Measurements from ENCODE around the gene PTGIR. TPM values are rescaled to one million over a fixed set of nuclear protein-coding genes. Genes with fewer than 3 reads are reported as not detected.

PTGIR gene
- total RNA-seq, 4 donors from 2014 or later = 5.9 to 9.1 (median 7.1) TPM

DNA sequence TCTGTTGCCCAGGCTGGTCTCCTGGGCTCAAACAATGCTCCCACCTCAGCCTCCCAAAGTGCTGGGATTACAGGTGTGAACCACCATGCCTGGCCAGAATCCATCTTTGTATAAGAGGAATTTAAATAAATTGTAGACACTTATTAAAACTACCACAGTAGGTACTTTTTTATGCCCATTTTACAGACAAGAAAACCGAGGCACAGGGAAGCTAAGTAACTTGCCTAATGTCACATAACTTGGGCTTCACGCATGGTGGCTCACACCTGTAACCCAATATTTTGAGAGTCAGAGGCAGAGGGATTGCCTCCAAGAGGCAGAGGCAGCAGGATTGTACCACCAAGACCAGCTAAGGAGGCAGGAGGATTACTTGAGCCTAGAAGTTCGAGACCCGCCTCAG lies 46.4 kb downstream of the PTGIR start:
- intact Hi-C loops (cut with DNase I) = no loop called here
- no peaks in the 10 kb centered on the region for H3K36me3 ChIP-seq
- H3K4me3 ChIP-seq = no peak overlapping the region
- H3K4me1 ChIP-seq = no peaks in the 10 kb centered on the region
- no peak for DNase-seq (ENCODE audit: extremely low spot score)
- H3K27me3 ChIP-seq = no peaks in the 10 kb centered on the region
- no peak for TF ChIP-seq POLR2A (IDR thresholded peaks at IDR 0.05; ENCODE audit: low read depth)
- TF ChIP-seq, protein P1, sequence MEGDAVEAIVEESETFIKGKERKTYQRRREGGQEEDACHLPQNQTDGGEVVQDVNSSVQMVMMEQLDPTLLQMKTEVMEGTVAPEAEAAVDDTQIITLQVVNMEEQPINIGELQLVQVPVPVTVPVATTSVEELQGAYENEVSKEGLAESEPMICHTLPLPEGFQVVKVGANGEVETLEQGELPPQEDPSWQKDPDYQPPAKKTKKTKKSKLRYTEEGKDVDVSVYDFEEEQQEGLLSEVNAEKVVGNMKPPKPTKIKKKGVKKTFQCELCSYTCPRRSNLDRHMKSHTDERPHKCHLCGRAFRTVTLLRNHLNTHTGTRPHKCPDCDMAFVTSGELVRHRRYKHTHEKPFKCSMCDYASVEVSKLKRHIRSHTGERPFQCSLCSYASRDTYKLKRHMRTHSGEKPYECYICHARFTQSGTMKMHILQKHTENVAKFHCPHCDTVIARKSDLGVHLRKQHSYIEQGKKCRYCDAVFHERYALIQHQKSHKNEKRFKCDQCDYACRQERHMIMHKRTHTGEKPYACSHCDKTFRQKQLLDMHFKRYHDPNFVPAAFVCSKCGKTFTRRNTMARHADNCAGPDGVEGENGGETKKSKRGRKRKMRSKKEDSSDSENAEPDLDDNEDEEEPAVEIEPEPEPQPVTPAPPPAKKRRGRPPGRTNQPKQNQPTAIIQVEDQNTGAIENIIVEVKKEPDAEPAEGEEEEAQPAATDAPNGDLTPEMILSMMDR (IDR thresholded peaks at IDR 0.05) = no peak
- no peak for TF ChIP-seq POLR2AphosphoS5 (IDR thresholded peaks at IDR 0.05)
- no peak for TF ChIP-seq EP300 (IDR thresholded peaks at IDR 0.05)
- 95% methylated on average over 4 of the region's 4 CpGs for WGBS
- H3K27ac ChIP-seq (replicated peaks in 1 of 4) = no peak overlapping the region
- peaks cover 0 to 4% (median 0%) of the 10 kb centered on the region in 4 donors for H3K9me3 ChIP-seq

DNA sequence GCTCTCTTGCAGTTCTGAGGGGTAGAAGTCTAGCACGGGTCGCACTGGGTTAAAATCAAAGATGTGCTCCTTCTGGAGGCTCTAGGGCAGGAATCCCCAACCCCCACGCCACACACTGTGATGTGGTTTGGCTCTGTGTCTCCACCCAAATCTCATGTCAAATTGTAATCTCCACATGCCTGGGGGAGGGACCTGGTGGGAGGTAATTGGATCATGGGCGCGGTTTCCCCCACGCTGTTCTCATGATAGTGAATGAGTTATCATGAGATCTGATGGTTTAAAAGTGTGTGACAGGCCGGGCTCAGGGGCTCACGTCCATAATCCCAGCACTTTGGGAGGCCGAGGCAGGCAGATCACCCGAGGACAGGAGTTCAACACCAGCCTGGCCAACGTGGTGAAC lies 50.4 kb downstream of the PTGIR start:
- Histone ChIP-seq H3K27ac (replicated peaks in 1 of 4) (no peak overlapping the region), H3K4me1 (no peaks in the 10 kb centered on the region), H3K36me3 (no peaks in the 10 kb centered on the region), H3K27me3 (no peaks in the 10 kb centered on the region), H3K4me3 (no peak overlapping the region), H3K9me3 (no peaks in the 10 kb centered on the region)
- TF ChIP-seq EP300 (IDR thresholded peaks at IDR 0.05) = no peak
- no peak for TF ChIP-seq POLR2A (IDR thresholded peaks at IDR 0.05; ENCODE audit: low read depth)
- TF ChIP-seq POLR2AphosphoS5 (IDR thresholded peaks at IDR 0.05) = no peak
- TF ChIP-seq, protein P1 (IDR thresholded peaks at IDR 0.05) = no peak
- intact Hi-C loops (cut with DNase I) = no loop called here
- 69% methylated on average over 7 of the region's 11 CpGs for WGBS
- DNase-seq (ENCODE audit: extremely low spot score) = no peak

DNA sequence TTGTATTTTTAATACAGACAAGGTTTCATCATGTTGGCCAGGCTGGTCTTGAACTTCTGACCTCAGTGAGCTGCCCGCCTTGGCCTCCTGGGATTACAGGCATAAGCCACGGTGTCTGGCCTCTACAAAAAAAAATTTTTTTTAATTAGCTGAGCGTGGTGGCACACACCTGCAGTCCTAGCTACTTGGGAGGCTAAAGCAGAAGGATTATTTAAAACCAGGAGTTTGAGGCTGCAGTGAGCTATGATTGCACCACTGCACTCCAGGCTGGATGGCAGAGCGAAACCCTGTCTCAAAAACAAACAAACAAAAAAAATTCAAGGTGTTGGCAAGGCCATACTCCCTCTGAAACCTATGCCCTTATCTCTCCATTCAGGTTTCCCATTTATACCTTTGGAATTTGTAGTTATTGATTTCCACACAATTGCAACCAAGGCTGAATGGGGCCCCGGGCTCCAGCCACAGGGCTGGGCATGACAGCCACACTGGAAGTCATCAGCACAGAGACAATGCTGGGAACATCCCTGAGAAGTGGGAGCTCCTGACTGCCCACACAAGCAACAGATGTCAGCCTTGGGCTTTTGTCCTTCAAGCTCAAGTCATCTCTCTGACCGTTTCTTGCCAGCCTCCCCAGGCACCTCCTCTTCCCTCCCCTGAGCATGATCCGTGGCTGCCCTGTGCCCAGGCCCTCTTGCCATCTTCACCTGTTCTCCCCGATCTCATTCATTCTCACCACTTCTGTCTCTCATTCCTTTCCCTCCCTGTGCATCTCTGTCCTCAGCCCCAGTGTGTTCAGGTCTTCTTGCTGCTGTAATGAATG lies 51.0 kb downstream of the PTGIR start:
- H3K36me3 ChIP-seq = no peaks in the 10 kb centered on the region
- no peak for DNase-seq (ENCODE audit: extremely low spot score)
- WGBS = 78% methylated on average over 8 of the region's 8 CpGs
- H3K4me3 ChIP-seq = no peak overlapping the region
- H3K4me1 ChIP-seq = no peaks in the 10 kb centered on the region
- TF ChIP-seq POLR2AphosphoS5 (IDR thresholded peaks at IDR 0.05) (no peak), POLR2A (IDR thresholded peaks at IDR 0.05; ENCODE audit: low read depth) (no peak), EP300 (IDR thresholded peaks at IDR 0.05) (no peak)
- TF ChIP-seq, protein P1 (IDR thresholded peaks at IDR 0.05) = no peak
- H3K9me3 ChIP-seq = no peaks in the 10 kb centered on the region
- intact Hi-C loops (cut with DNase I) = no loop called here
- no peaks in the 10 kb centered on the region for H3K27me3 ChIP-seq
- H3K27ac ChIP-seq (replicated peaks in 1 of 4) = no peak overlapping the region

DNA sequence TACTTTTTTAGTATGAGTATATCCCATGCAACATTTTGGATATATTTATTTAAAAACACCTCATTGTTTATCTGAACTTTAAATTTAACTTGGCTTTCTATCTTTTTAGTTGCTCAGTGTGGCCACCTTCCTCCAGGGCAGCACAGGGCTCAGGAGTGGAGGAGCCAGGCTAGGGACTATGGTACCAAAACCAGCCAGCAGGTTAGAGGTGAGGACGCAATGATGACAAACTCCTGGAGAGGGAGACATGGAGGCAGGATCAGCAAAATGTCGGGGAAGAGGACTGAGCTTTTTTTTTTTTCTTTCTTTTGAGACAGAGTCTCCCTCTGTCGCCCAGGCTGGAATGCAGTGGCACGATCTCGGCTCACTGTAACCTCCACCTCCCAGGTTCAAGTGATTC lies 53.4 kb downstream of the PTGIR start:
- no peaks in the 10 kb centered on the region for H3K27me3 ChIP-seq
- H3K27ac ChIP-seq (replicated peaks in 1 of 4) = no peak overlapping the region
- intact Hi-C loops (cut with DNase I) = no loop called here
- DNase-seq (ENCODE audit: extremely low spot score) = peak; percentile 53
- H3K4me3 ChIP-seq = no peak overlapping the region
- no peak for TF ChIP-seq POLR2AphosphoS5 (IDR thresholded peaks at IDR 0.05)
- TF ChIP-seq EP300 (IDR thresholded peaks at IDR 0.05) = no peak
- TF ChIP-seq POLR2A (IDR thresholded peaks at IDR 0.05; ENCODE audit: low read depth) = no peak
- TF ChIP-seq, protein P1 (IDR thresholded peaks at IDR 0.05) = no peak
- no peaks in the 10 kb centered on the region for H3K4me1 ChIP-seq
- H3K9me3 ChIP-seq = no peaks in the 10 kb centered on the region
- no peaks in the 10 kb centered on the region for H3K36me3 ChIP-seq
- 58% methylated on average over 4 of the region's 5 CpGs for WGBS

Other genes with a start within 250 kb of the PTGIR start
- gene CCDC8, start 211.5 kb downstream of the PTGIR start, total RNA-seq = 10 to 100 TPM in 1 of 4 donors, 1 to 10 TPM in 3; 4.5 to 11.6 (median 4.9) TPM
- gene PNMA8C, start 196.2 kb downstream of the PTGIR start, total RNA-seq = under 1 TPM; 0.13 to 0.42 (median 0.17) TPM
- 1 to 10 TPM; 1.4 to 5.3 (median 2.5) TPM for gene PNMA8A, start 153.5 kb downstream of the PTGIR start, total RNA-seq
- gene PNMA8B, start 129.2 kb downstream of the PTGIR start, total RNA-seq = 1 to 10 TPM; 1.5 to 3.3 (median 1.6) TPM
- gene CALM3, start 23.8 kb downstream of the PTGIR start, total RNA-seq = 100 to 1,000 TPM; 114 to 155 (median 129) TPM
- not detected for gene GNG8, start 11.1 kb upstream of the PTGIR start, total RNA-seq
- gene DACT3, start 36.1 kb upstream of the PTGIR start, total RNA-seq = 100 to 1,000 TPM in 1 of 4 donors, 10 to 100 TPM in 3; 46.7 to 119 (median 65.1) TPM
- 10 to 100 TPM; 12.8 to 33.3 (median 22.4) TPM for gene PRKD2, start 92.0 kb upstream of the PTGIR start, total RNA-seq
- gene FKRP, start 121.0 kb upstream of the PTGIR start, total RNA-seq = 10 to 100 TPM; 22.4 to 30.3 (median 26.5) TPM
- 100 to 1,000 TPM in 2 of 4 donors, 10 to 100 TPM in 2; 85.2 to 119 (median 101) TPM for gene STRN4, start 121.4 kb upstream of the PTGIR start, total RNA-seq
- 10 to 100 TPM; 42.8 to 93.6 (median 66.7) TPM for gene SLC1A5, start 163.5 kb upstream of the PTGIR start, total RNA-seq
- gene AP2S1, start 225.8 kb upstream of the PTGIR start, total RNA-seq = 10 to 100 TPM; 63.5 to 88.9 (median 74.5) TPM
- 10 to 100 TPM; 49.7 to 94.5 (median 77.7) TPM for gene ARHGAP35, start 235.9 kb upstream of the PTGIR start, total RNA-seq